Progenitor cell of endocrine pancreas (in vitro differentiated cells): ENCODE measurements around the gene DMRTB1. TPM values are rescaled to one million over a fixed set of nuclear protein-coding genes. Genes with fewer than 3 reads are reported as not detected.

Experiments used
- DNase-seq: peaks from one replicate; pipeline ENCODE4 v3.0.0; 2021; ENCODE audit warnings: low spot score; ENCODE audit not compliant: unreplicated experiment
- H3K27ac Mint-ChIP-seq: 2 replicates; pipeline ENCODE4 v1.8.0; 2021; ENCODE audit warnings: mild to moderate bottlenecking, moderate library complexity, mixed read lengths
- H3K27me3 Mint-ChIP-seq: 2 replicates; pipeline ENCODE4 v1.8.0; 2021; ENCODE audit warnings: mixed read lengths
- H3K36me3 Mint-ChIP-seq: 2 replicates; pipeline ENCODE4 v1.8.0; 2022; ENCODE audit warnings: mixed read lengths; ENCODE audit not compliant: insufficient read depth
- H3K4me1 Mint-ChIP-seq: 2 replicates; pipeline ENCODE4 v1.8.0; 2021; ENCODE audit warnings: low read depth, mixed read lengths
- H3K4me3 Mint-ChIP-seq: 2 replicates; pipeline ENCODE4 v1.8.0; 2021; ENCODE audit warnings: low read depth, mild to moderate bottlenecking, moderate library complexity, mixed read lengths
- H3K9me3 Mint-ChIP-seq: 2 replicates; pipeline ENCODE4 v1.8.0; 2021; ENCODE audit warnings: low read depth, mixed read lengths
- CTCF ChIP-seq: fragments of 200-600 bp; sonication (generic); IDR thresholded peaks from one replicate; pipeline ENCODE4 v1.5.0; 2021; ENCODE audit warnings: antibody characterized with exemption, mild to moderate bottlenecking; ENCODE audit not compliant: unreplicated experiment
- total RNA-seq: library from RNA; stranded (reverse); gene quantifications from 2 replicates; pipeline ENCODE4 v1.2.1, GENCODE V29; 2021

The DMRTB1 gene
- total RNA-seq, 1 donor from 2014 or later = not detected

DNA sequence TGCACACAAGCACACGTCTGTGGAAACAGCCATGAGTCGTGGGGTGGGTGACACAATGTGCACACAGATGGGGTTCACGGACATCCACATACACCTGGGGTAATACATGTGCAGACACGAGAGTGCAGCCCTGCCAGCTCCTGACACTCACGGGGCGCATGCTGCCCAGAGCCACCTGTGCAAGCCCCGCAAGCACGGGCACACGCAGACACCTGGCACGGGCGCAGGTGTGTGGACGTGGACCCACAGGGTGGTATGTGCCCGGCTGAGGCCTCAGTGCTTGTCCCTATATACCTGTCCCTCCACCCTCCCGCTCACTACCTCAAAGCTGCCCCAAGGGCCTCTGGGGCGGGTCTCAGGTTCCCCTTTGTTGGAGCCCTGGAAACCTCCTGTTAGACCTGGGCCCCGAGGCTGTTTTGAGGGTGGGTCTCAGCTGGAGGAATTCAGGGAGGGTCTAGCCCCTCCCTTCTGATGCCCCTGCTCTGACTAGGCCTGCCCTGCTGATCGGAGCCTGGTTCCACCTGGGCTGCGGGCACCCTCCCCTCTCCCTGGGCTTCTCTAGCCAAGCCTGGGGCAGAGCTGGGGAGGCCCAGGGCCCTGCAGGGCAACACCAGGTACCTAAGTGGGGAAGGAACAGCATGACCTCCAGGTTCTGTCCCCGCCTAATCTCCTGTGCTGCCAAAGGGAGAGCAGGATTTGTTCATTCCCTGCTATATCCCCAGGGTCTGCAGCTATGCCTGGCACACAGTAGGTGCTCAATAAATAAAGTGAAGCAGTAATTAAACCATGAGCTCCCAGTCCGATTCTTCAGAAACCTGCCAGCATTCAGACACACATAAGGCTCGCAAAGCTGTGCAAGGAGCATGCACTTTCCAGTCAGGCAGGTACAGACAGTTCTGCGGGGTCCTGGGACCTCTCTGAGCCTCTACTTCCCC lies 49.1 kb downstream of the DMRTB1 start:
- Mint-ChIP-seq H3K36me3 (no peaks in the 10 kb centered on the region), H3K4me3 (no peak overlapping the region), H3K9me3 (no peaks in the 10 kb centered on the region), H3K27me3 (peaks cover 9% of the 10 kb centered on the region), H3K4me1 (no peaks in the 10 kb centered on the region), H3K27ac (no peak overlapping the region)
- DNase-seq = no peak
- no peak for TF ChIP-seq CTCF

- no peaks in the 10 kb centered on the region for H3K9me3 Mint-ChIP-seq
- H3K4me3 Mint-ChIP-seq = no peak overlapping the region
- no peak for DNase-seq
- no peaks in the 10 kb centered on the region for H3K4me1 Mint-ChIP-seq
- H3K27me3 Mint-ChIP-seq = peaks cover 4% of the 10 kb centered on the region
- peak overlapping the region; percentile 67 for H3K27ac Mint-ChIP-seq
- no peaks in the 10 kb centered on the region for H3K36me3 Mint-ChIP-seq
- no peak for TF ChIP-seq CTCF
Measured at GRCh38 chr1:53508991-53509666, 49.9 kb downstream of the DMRTB1 start.

DNA sequence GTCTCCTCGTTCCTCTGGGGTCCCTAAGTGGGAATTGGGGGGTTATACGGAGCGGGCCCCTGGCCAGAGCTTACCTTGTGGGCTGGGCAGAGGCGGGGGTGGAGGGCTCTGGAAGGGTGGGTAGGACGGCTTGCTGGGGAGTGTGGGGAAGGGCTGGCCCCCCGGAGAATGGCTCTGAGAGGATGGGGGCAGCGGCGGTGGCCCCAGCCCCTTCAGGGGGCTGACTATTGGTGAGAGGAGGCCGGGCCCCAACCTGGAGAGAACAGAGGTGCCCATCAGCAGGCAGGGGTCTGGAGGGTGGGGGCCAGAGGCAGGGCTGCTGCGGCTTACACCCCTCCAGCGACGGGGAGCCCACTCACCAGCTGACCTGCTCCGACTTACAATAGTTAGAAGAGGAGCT lies 50.6 kb downstream of the DMRTB1 start:
- no peak overlapping the region for H3K4me3 Mint-ChIP-seq
- no peaks in the 10 kb centered on the region for H3K36me3 Mint-ChIP-seq
- H3K4me1 Mint-ChIP-seq = no peaks in the 10 kb centered on the region
- no peak for TF ChIP-seq CTCF
- H3K27me3 Mint-ChIP-seq = peaks cover 7% of the 10 kb centered on the region
- H3K9me3 Mint-ChIP-seq = no peaks in the 10 kb centered on the region
- H3K27ac Mint-ChIP-seq = peak overlapping the region; percentile 67
- DNase-seq = no peak

- Mint-ChIP-seq H3K27ac (no peak overlapping the region), H3K4me3 (no peak overlapping the region), H3K4me1 (no peaks in the 10 kb centered on the region), H3K36me3 (no peaks in the 10 kb centered on the region), H3K9me3 (no peaks in the 10 kb centered on the region), H3K27me3 (peaks cover 7% of the 10 kb centered on the region)
- no peak for DNase-seq
- no peak for TF ChIP-seq CTCF
Measured at GRCh38 chr1:53510215-53510614, 51.0 kb downstream of the DMRTB1 start.

GRCh38 chr1:53511323-53511932 lies 52.2 kb downstream of the DMRTB1 start:
- peaks cover 3% of the 10 kb centered on the region for H3K27me3 Mint-ChIP-seq
- no peak overlapping the region for H3K27ac Mint-ChIP-seq
- no peaks in the 10 kb centered on the region for H3K4me1 Mint-ChIP-seq
- TF ChIP-seq CTCF = no peak
- no peak overlapping the region for H3K4me3 Mint-ChIP-seq
- H3K36me3 Mint-ChIP-seq = no peaks in the 10 kb centered on the region
- H3K9me3 Mint-ChIP-seq = no peaks in the 10 kb centered on the region
- DNase-seq = no peak
